ENCODE measurements around the gene HPSE2.

GRCh38 chr10:99124376-99124775, 111.3 kb downstream of the HPSE2 start:
- TF ChIP-seq POLR2AphosphoS5 (IDR thresholded peaks at IDR 0.05; ENCODE audit: borderline replicate concordance, low read depth, low read length) (no peak), EZH2 (IDR thresholded peaks at IDR 0.05) (no peak), FOXP2 (optimal IDR thresholded peaks at IDR 0.05; ENCODE audit: control extremely low read depth, extremely low read length, insufficient read depth) (no peak)
